HepG2 (cell line): ENCODE measurements around the gene CNKSR3. TPM values are rescaled to one million over a fixed set of nuclear protein-coding genes. Genes with fewer than 3 reads are reported as not detected.

Experiments
- ATF7-NPFF ChIP-seq: sonication (generic); formaldehyde crosslinking; IDR thresholded peaks from 2 replicates; pipeline ENCODE4 v1.8.1; 2023; ENCODE audit warnings: mild to moderate bottlenecking, low read depth, missing genetic modification reagents, moderate library complexity
- CCAR2 ChIP-seq: fragments of 200-400 bp; formaldehyde crosslinking; optimal IDR thresholded peaks from 2 replicates; pipeline ENCODE3; 2018; ENCODE audit warnings: low read depth, mild to moderate bottlenecking, low read length, moderate library complexity
- HNRNPK ChIP-seq: fragments of 200-400 bp; formaldehyde crosslinking; IDR thresholded peaks from 2 replicates; pipeline ENCODE4 v1.6.1; 2018; ENCODE audit warnings: low read length, low read depth, moderate library complexity, mild to moderate bottlenecking; ENCODE audit not compliant: poor library complexity, severe bottlenecking
- HOXA7 ChIP-seq: sonication (generic); formaldehyde crosslinking; IDR thresholded peaks from 2 replicates; pipeline ENCODE4 v1.8.1; 2022; ENCODE audit warnings: mild to moderate bottlenecking, missing genetic modification reagents, moderate library complexity
- IRX3 ChIP-seq: sonication (generic); formaldehyde crosslinking; IDR thresholded peaks from 2 replicates; pipeline ENCODE4 v1.8.1; 2023; ENCODE audit warnings: mild to moderate bottlenecking, low read depth, missing genetic modification reagents, borderline replicate concordance
- JARID2 ChIP-seq: sonication (generic); formaldehyde crosslinking; IDR thresholded peaks from 2 replicates; pipeline ENCODE4 v1.8.1; 2023; ENCODE audit warnings: missing genetic modification reagents, inconsistent platforms; ENCODE audit not compliant: insufficient replicate concordance
- KLF13 ChIP-seq: sonication (generic); formaldehyde crosslinking; IDR thresholded peaks from 2 replicates; pipeline ENCODE4 v1.4.0; 2020; ENCODE audit warnings: mild to moderate bottlenecking, missing genetic modification reagents
- MBD4 ChIP-seq: IDR thresholded peaks from 2 replicates; pipeline ENCODE4 v1.6.1; 2012; ENCODE audit warnings: low read length, inconsistent platforms, borderline replicate concordance
- NR2F1 ChIP-seq, 2 experiments: fragments of 450-650 bp in 1 of 2; formaldehyde crosslinking in 1 of 2; IDR thresholded peaks; 2 replicates each; pipeline versions ENCODE4 v1.5.0 to v1.6.1; 2016 to 2020; ENCODE audit warnings: mild to moderate bottlenecking in 1 of 2, missing compliant biosample characterization in 1 of 2, missing genetic modification reagents in 1 of 2, moderate library complexity in 1 of 2
- POGZ ChIP-seq: sonication (generic); formaldehyde crosslinking; IDR thresholded peaks from 2 replicates; pipeline ENCODE4 v1.4.0; 2020; ENCODE audit warnings: mild to moderate bottlenecking, missing genetic modification reagents
- TBX2 ChIP-seq: sonication (generic); formaldehyde crosslinking; IDR thresholded peaks from 2 replicates; pipeline ENCODE4 v1.5.0; 2020; ENCODE audit warnings: missing genetic modification reagents, mild to moderate bottlenecking, borderline replicate concordance
- ZBTB21 ChIP-seq: sonication (generic); formaldehyde crosslinking; IDR thresholded peaks from 2 replicates; pipeline ENCODE4 v1.4.0; 2020; ENCODE audit warnings: missing genetic modification reagents
- ZEB1 ChIP-seq: IDR thresholded peaks from 2 replicates; pipeline ENCODE4 v1.6.1; 2012; ENCODE audit warnings: mild to moderate bottlenecking, low read depth, inconsistent platforms; ENCODE audit not compliant: insufficient replicate concordance
- ZMAT3 ChIP-seq: sonication (generic); formaldehyde crosslinking; conservative IDR thresholded peaks from 2 replicates; pipeline ENCODE4 v1.7.0; 2021; ENCODE audit warnings: missing genetic modification reagents
- ZNF138 ChIP-seq: sonication (generic); formaldehyde crosslinking; IDR thresholded peaks from 2 replicates; pipeline ENCODE4 v1.5.0; 2020; ENCODE audit warnings: mild to moderate bottlenecking, low read depth, missing genetic modification reagents
- ZNF251 ChIP-seq: sonication (generic); formaldehyde crosslinking; IDR thresholded peaks from 2 replicates; pipeline ENCODE4 v1.9.0; 2021; ENCODE audit warnings: mild to moderate bottlenecking, missing genetic modification reagents
- ZNF564 ChIP-seq: sonication (generic); formaldehyde crosslinking; IDR thresholded peaks from 2 replicates; pipeline ENCODE4 v1.8.1; 2023; ENCODE audit warnings: mild to moderate bottlenecking, missing genetic modification reagents
- ZNF7 ChIP-seq: IDR thresholded peaks from 2 replicates; pipeline ENCODE4 v1.6.1; 2016; ENCODE audit warnings: missing biosample characterization, missing genetic modification reagents
- ZNF790 ChIP-seq: sonication (generic); formaldehyde crosslinking; IDR thresholded peaks from 2 replicates; pipeline ENCODE4 v1.8.0; 2022; ENCODE audit warnings: missing genetic modification reagents, mild to moderate bottlenecking, borderline replicate concordance
- polyA plus RNA-seq, 8 experiments: library from polyadenylated mRNA; depleted of rRNA in 3 of 8; stranded (reverse) in 7 of 8; unstranded in 1 of 8; fragments of >200 nt; fragmentation: Illumina TruSeq in 4 of 8; extraction: Trizol in 4 of 8; gene quantifications; 2 replicates each; pipeline versions ENCODE4 v1.2.1 to v1.2.3, GENCODE V29; 2011 to 2016; ENCODE audit warnings: low read depth in 4 of 8, missing spikeins in 1 of 8, mixed read lengths in 1 of 8; ENCODE audit not compliant: insufficient read depth in 1 of 8
- total RNA-seq, 5 experiments: library from RNA; depleted of rRNA; stranded (reverse); fragments of >200 nt; fragmentation: Illumina TruSeq; extraction: Trizol; gene quantifications; 2 replicates each; pipeline ENCODE4 v1.2.3, GENCODE V29; 2016; ENCODE audit warnings: low read depth in 1 of 5
- TF ChIP-seq, protein P1 (sequence below): sonication (generic); formaldehyde crosslinking; IDR thresholded peaks from 2 replicates; pipeline ENCODE4 v1.5.0; 2020; ENCODE audit warnings: mild to moderate bottlenecking, missing genetic modification reagents, borderline replicate concordance
- TF ChIP-seq, protein P2 (sequence below): IDR thresholded peaks from 2 replicates; pipeline ENCODE4 v1.6.1; 2016; ENCODE audit warnings: mild to moderate bottlenecking, missing biosample characterization, missing genetic modification reagents
- TF ChIP-seq, protein P3 (sequence below): sonication (generic); formaldehyde crosslinking; IDR thresholded peaks from 2 replicates; pipeline ENCODE4 v1.8.1; 2023; ENCODE audit warnings: mild to moderate bottlenecking, missing genetic modification reagents

The CNKSR3 gene
- total and polyA plus RNA-seq, 2 of the 13 experiments (the other 11 are each of a cell fraction or from before 2014, with no cell fraction given): 9.2 to 38.6 TPM

DNA sequence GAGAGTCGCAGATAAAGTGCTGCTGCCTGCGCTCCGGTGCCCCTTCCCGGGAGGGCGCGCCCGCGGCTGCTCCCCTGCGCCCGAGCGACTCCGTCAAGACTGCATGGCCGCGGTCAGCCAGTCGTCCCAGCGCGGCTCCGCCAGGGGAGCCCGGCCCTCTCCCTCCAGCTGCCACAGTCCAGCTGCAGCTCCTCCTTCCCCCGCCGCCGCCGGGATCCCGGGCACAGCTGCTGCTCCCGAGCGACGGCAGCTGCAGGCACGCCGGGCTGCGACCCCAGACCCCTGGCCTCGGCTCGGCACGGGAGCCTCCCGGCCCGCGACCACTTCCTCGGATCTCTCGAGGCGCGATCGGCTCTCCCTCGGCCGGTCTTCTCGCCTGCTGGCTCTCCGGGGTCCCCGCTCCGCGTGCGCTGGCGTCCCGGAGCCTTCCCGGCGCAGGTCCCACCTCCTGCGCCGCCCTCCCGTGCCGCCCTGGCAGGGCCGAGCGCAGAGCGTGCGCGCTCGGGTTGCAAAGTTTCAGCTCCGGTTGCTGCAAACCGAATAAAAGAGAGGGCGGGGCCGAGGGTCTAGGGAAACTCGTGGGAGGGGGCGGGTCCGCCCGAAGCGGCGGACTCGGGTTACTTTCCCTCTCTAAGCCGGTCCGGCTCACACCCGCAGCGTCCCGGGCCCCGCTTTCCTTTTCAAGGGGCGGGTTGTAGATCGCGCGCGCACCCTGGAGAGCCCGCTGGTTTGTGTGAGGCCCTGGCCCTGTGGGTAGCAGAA lies at the start of gene CNKSR3 (continued):
- TF ChIP-seq, protein P1, sequence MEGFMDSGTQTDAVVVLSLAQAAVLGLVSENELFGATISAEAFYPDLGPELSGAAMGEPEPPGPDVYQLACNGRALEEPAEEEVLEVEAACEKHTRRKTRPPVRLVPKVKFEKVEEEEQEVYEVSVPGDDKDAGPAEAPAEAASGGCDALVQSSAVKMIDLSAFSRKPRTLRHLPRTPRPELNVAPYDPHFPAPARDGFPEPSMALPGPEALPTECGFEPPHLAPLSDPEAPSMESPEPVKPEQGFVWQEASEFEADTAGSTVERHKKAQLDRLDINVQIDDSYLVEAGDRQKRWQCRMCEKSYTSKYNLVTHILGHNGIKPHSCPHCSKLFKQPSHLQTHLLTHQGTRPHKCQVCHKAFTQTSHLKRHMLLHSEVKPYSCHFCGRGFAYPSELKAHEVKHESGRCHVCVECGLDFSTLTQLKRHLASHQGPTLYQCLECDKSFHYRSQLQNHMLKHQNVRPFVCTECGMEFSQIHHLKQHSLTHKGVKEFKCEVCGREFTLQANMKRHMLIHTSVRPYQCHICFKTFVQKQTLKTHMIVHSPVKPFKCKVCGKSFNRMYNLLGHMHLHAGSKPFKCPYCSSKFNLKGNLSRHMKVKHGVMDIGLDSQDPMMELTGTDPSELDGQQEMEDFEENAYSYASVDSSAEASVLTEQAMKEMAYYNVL: peak; percentile 80; the same call in 1 of the 2 replicates
- TF ChIP-seq, protein P2, sequence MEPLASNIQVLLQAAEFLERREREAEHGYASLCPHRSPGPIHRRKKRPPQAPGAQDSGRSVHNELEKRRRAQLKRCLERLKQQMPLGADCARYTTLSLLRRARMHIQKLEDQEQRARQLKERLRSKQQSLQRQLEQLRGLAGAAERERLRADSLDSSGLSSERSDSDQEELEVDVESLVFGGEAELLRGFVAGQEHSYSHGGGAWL: peak; percentile 89
- TF ChIP-seq ZNF790 (CRISPR knock-in tag) (no peak; the same call in 1 of the 2 replicates), MBD4 (no peak), ZNF251 (no peak), ZNF138 (CRISPR knock-in tag) (no peak; the same call in 1 of the 2 replicates), CCAR2 (no peak), ZEB1 (peak; percentile 28), ATF7-NPFF (peak; percentile 94), TBX2 (CRISPR knock-in tag) (peak; percentile 42; the same call in 1 of the 2 replicates), NR2F1 (CRISPR knock-in tag; IDR thresholded peaks at IDR 0.05) (no peak; a peak in 1 of 4 replicates), HNRNPK (peak; percentile 53), HOXA7 (CRISPR knock-in tag) (no peak), ZBTB21 (CRISPR knock-in tag) (no peak), KLF13 (no peak), IRX3 (CRISPR knock-in tag) (peak; percentile 66), POGZ (CRISPR knock-in tag) (peak; percentile 76), ZMAT3 (CRISPR knock-in tag) (peak; percentile 84), ZNF7 (CRISPR knock-in tag) (no peak), ZNF564 (CRISPR knock-in tag) (peak; percentile 0; the same call in 1 of the 2 replicates), JARID2 (no peak)
- TF ChIP-seq, protein P3, sequence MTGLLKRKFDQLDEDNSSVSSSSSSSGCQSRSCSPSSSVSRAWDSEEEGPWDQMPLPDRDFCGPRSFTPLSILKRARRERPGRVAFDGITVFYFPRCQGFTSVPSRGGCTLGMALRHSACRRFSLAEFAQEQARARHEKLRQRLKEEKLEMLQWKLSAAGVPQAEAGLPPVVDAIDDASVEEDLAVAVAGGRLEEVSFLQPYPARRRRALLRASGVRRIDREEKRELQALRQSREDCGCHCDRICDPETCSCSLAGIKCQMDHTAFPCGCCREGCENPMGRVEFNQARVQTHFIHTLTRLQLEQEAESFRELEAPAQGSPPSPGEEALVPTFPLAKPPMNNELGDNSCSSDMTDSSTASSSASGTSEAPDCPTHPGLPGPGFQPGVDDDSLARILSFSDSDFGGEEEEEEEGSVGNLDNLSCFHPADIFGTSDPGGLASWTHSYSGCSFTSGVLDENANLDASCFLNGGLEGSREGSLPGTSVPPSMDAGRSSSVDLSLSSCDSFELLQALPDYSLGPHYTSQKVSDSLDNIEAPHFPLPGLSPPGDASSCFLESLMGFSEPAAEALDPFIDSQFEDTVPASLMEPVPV (CRISPR knock-in tag): peak; percentile 73; the same call in 1 of the 2 replicates
